Osteocyte (in vitro differentiated cells): ENCODE measurements around the gene FBXL7. TPM values are rescaled to one million over a fixed set of nuclear protein-coding genes. Genes with fewer than 3 reads are reported as not detected.

Experiments used
- DNase-seq: peaks from one replicate; pipeline ENCODE4 v3.0.0; 2021; ENCODE audit warnings: mixed read lengths; ENCODE audit not compliant: unreplicated experiment; ENCODE audit errors: extremely low spot score
- H3K27ac Mint-ChIP-seq: one replicate; pipeline ENCODE4 v1.8.0; 2021; ENCODE audit warnings: mild to moderate bottlenecking, mixed read lengths; ENCODE audit not compliant: unreplicated experiment
- H3K27me3 Mint-ChIP-seq: one replicate; pipeline ENCODE4 v1.8.0; 2021; ENCODE audit warnings: mixed read lengths; ENCODE audit not compliant: unreplicated experiment
- H3K36me3 Mint-ChIP-seq: one replicate; pipeline ENCODE4 v1.8.0; 2021; ENCODE audit warnings: mixed read lengths; ENCODE audit not compliant: unreplicated experiment
- H3K4me1 Mint-ChIP-seq: one replicate; pipeline ENCODE4 v1.8.0; 2021; ENCODE audit warnings: mixed read lengths; ENCODE audit not compliant: unreplicated experiment
- H3K4me3 Mint-ChIP-seq: one replicate; pipeline ENCODE4 v1.8.0; 2021; ENCODE audit warnings: mild to moderate bottlenecking, moderate library complexity, mixed read lengths; ENCODE audit not compliant: unreplicated experiment
- H3K9me3 Mint-ChIP-seq: one replicate; pipeline ENCODE4 v1.8.0; 2021; ENCODE audit warnings: mixed read lengths; ENCODE audit not compliant: unreplicated experiment
- CTCF ChIP-seq: fragments of 200-600 bp; sonication (generic); IDR thresholded peaks from 2 replicates; pipeline ENCODE4 v1.5.0; 2021; ENCODE audit warnings: antibody characterized with exemption, mild to moderate bottlenecking, moderate library complexity
- total RNA-seq: library from RNA; stranded (reverse); gene quantifications from 2 replicates; pipeline ENCODE4 v1.2.1, GENCODE V29; 2021

FBXL7 gene
- total RNA-seq, 1 donor from 2014 or later = 28.4 TPM

- Mint-ChIP-seq H3K4me3 (no peak overlapping the region), H3K4me1 (peaks cover 53% of the 10 kb centered on the region), H3K9me3 (no peaks in the 10 kb centered on the region), H3K27ac (no peak overlapping the region), H3K36me3 (no peaks in the 10 kb centered on the region), H3K27me3 (no peaks in the 10 kb centered on the region)
- TF ChIP-seq CTCF = no peak
- DNase-seq = no peak
These were observed 182.6 kb downstream of the FBXL7 start for GRCh38 chr5:15682566-15682965.

- no peak for TF ChIP-seq CTCF
- Mint-ChIP-seq H3K9me3 (no peaks in the 10 kb centered on the region), H3K27ac (no peak overlapping the region), H3K36me3 (no peaks in the 10 kb centered on the region), H3K27me3 (no peaks in the 10 kb centered on the region), H3K4me3 (no peak overlapping the region), H3K4me1 (peaks cover 47% of the 10 kb centered on the region)
- no peak for DNase-seq
These were observed 183.4 kb downstream of the FBXL7 start for GRCh38 chr5:15683332-15683731.

- Mint-ChIP-seq H3K27me3 (no peaks in the 10 kb centered on the region), H3K36me3 (no peaks in the 10 kb centered on the region), H3K27ac (no peak overlapping the region), H3K4me1 (peaks cover 54% of the 10 kb centered on the region), H3K9me3 (no peaks in the 10 kb centered on the region), H3K4me3 (no peak overlapping the region)
- DNase-seq = no peak
- no peak for TF ChIP-seq CTCF
These were observed 187.4 kb downstream of the FBXL7 start for GRCh38 chr5:15687401-15687800.

- DNase-seq = no peak
- Mint-ChIP-seq H3K27ac (no peak overlapping the region), H3K36me3 (no peaks in the 10 kb centered on the region), H3K9me3 (no peaks in the 10 kb centered on the region), H3K27me3 (no peaks in the 10 kb centered on the region), H3K4me3 (no peak overlapping the region), H3K4me1 (peaks cover 58% of the 10 kb centered on the region)
- TF ChIP-seq CTCF = no peak
These were observed 189.9 kb downstream of the FBXL7 start for GRCh38 chr5:15689836-15690235.

GRCh38 chr5:15690611-15691010 lies 190.6 kb downstream of the FBXL7 start:
- no peak for TF ChIP-seq CTCF
- Mint-ChIP-seq H3K27me3 (no peaks in the 10 kb centered on the region), H3K4me3 (no peak overlapping the region), H3K9me3 (no peaks in the 10 kb centered on the region), H3K27ac (no peak overlapping the region), H3K4me1 (peaks cover 60% of the 10 kb centered on the region), H3K36me3 (no peaks in the 10 kb centered on the region)
- no peak for DNase-seq
